Vagina (tissue), 2 donors: ENCODE results near the gene DEAF1. TPM values are rescaled to one million over a fixed set of nuclear protein-coding genes. Genes with fewer than 3 reads are reported as not detected.

Experiments
- DNase-seq, 2 donors: peaks; one replicate each; pipeline ENCODE4 v3.0.0-alpha.2; 2017; ENCODE audit errors: extremely low spot score in 2 of 2
- H3K27ac ChIP-seq: fragments of 200-600 bp; sonication (generic); one replicate; pipeline ENCODE4 v1.5.1; 2019
- H3K27me3 ChIP-seq: fragments of 200-600 bp; sonication (generic); one replicate; pipeline ENCODE4 v1.5.1; 2019
- H3K36me3 ChIP-seq, 2 donors: fragments of 200-600 bp; sonication (generic); one replicate each; pipeline ENCODE4 v1.5.1; 2017 to 2019
- H3K4me1 ChIP-seq: fragments of 200-600 bp; sonication (generic); one replicate; pipeline ENCODE4 v1.5.1; 2019
- H3K4me3 ChIP-seq, 2 donors: fragments of 200-600 bp; sonication (generic); 1 replicate in 1 of 2; 2 replicates in 1 of 2; pipeline ENCODE4 v1.5.1; 2016 to 2019
- H3K9me3 ChIP-seq: fragments of 200-600 bp; sonication (generic); one replicate; pipeline ENCODE4 v1.5.1; 2019
- CTCF ChIP-seq, 3 experiments: fragments of 450-650 bp in 2 of 3; fragments of 200-600 bp in 1 of 3; sonication (generic) in 1 of 3; IDR thresholded peaks; one replicate each; pipeline ENCODE4 v1.5.1; 2017 to 2019; ENCODE audit warnings: antibody characterized with exemption in 3 of 3, mild to moderate bottlenecking in 2 of 3, moderate library complexity in 2 of 3
- POLR2A ChIP-seq, 2 donors: fragments of 450-650 bp; IDR thresholded peaks; one replicate each; pipeline ENCODE4 v1.6.1; 2017; ENCODE audit warnings: antibody characterized with exemption in 2 of 2, mild to moderate bottlenecking in 2 of 2, moderate library complexity in 2 of 2
- POLR2AphosphoS5 ChIP-seq, 2 donors: sonication (generic); formaldehyde crosslinking; IDR thresholded peaks; one replicate each; pipeline ENCODE4 v1.9.0; 2017; ENCODE audit warnings: antibody characterized with exemption in 2 of 2, mild to moderate bottlenecking in 2 of 2, low read depth in 1 of 2; ENCODE audit not compliant: insufficient read depth in 1 of 2
- intact Hi-C: fragments of 100-400 bp; cut with DNase I; formaldehyde crosslinking; loops from one replicate; pipeline ENCODE4 v1.15.1; 2023
- total RNA-seq: library from RNA; depleted of rRNA; stranded (reverse); fragments of >200 nt; gene quantifications from one replicate; pipeline ENCODE4 v1.2.3, GENCODE V29; 2016

Gene DEAF1
- total RNA-seq, 1 donor from 2014 or later: 33.6 TPM

GRCh38 chr11:724049-724777, 29.2 kb upstream of the DEAF1 start:
- H3K9me3 ChIP-seq: no peaks in the 10 kb centered on the region
- no peak overlapping the region for H3K27ac ChIP-seq
- H3K36me3 ChIP-seq: peaks cover 0 to 12% of the 10 kb centered on the region in 2 donors
- intact Hi-C loops: loop anchor here (10.0 kb wide), 1 partner anchor 169 kb away; no protein-coding TSS in a partner anchor
- no peak overlapping the region for H3K4me3 ChIP-seq
- peak in 1 of 2 donors; percentile 84 for DNase-seq
- peaks cover 50% of the 10 kb centered on the region for H3K4me1 ChIP-seq
- no peaks in the 10 kb centered on the region for H3K27me3 ChIP-seq
- TF ChIP-seq CTCF (IDR thresholded peaks at IDR 0.05) (no peak), POLR2AphosphoS5 (IDR thresholded peaks at IDR 0.05; ENCODE audit: insufficient read depth in 1 of 2, low read depth in 1 of 2) (no peak), POLR2A (IDR thresholded peaks at IDR 0.05) (no peak)

GRCh38 chr11:723120-723883, 28.3 kb upstream of the DEAF1 start:
- intact Hi-C loops: loop anchor here (10.0 kb wide), 1 partner anchor 169 kb away; no protein-coding TSS in a partner anchor
- H3K4me1 ChIP-seq: peaks cover 40% of the 10 kb centered on the region
- no peak overlapping the region for H3K27ac ChIP-seq
- H3K4me3 ChIP-seq: no peak overlapping the region
- peak in 1 of 2 donors; percentile 83 for DNase-seq
- TF ChIP-seq POLR2A (IDR thresholded peaks at IDR 0.05) (no peak), CTCF (IDR thresholded peaks at IDR 0.05) (peak in 2 of 3 experiments; percentile 20 to 47)
- peaks cover 0 to 12% of the 10 kb centered on the region in 2 donors for H3K36me3 ChIP-seq
- H3K27me3 ChIP-seq: no peaks in the 10 kb centered on the region
- no peaks in the 10 kb centered on the region for H3K9me3 ChIP-seq

GRCh38 chr11:722346-722811, 27.4 kb upstream of the DEAF1 start:
- H3K27me3 ChIP-seq: no peaks in the 10 kb centered on the region
- peaks cover 0 to 12% of the 10 kb centered on the region in 2 donors for H3K36me3 ChIP-seq
- H3K4me3 ChIP-seq: no peak overlapping the region
- DNase-seq: peak in 1 of 2 donors; percentile 83
- no peak overlapping the region for H3K27ac ChIP-seq
- H3K9me3 ChIP-seq: no peaks in the 10 kb centered on the region
- peaks cover 31% of the 10 kb centered on the region for H3K4me1 ChIP-seq
- TF ChIP-seq CTCF (IDR thresholded peaks at IDR 0.05): no peak
- TF ChIP-seq POLR2AphosphoS5 (IDR thresholded peaks at IDR 0.05; ENCODE audit: insufficient read depth in 1 of 2, low read depth in 1 of 2): no peak
- TF ChIP-seq POLR2A (IDR thresholded peaks at IDR 0.05): no peak
- intact Hi-C loops: loop anchor here (10.0 kb wide), 1 partner anchor 168 kb away; no protein-coding TSS in a partner anchor

- Histone ChIP-seq H3K4me3 (no peak overlapping the region), H3K27ac (no peak overlapping the region), H3K27me3 (no peaks in the 10 kb centered on the region), H3K4me1 (peaks cover 26% of the 10 kb centered on the region), H3K9me3 (no peaks in the 10 kb centered on the region), H3K36me3 (peaks cover 0 to 12% of the 10 kb centered on the region in 2 donors)
- TF ChIP-seq CTCF (IDR thresholded peaks at IDR 0.05): no peak
- TF ChIP-seq POLR2A (IDR thresholded peaks at IDR 0.05): no peak
- TF ChIP-seq POLR2AphosphoS5 (IDR thresholded peaks at IDR 0.05; ENCODE audit: insufficient read depth in 1 of 2, low read depth in 1 of 2): no peak
- peak in 1 of 2 donors; percentile 79 for DNase-seq
- intact Hi-C loops: loop anchor here (10.0 kb wide), 1 partner anchor 167 kb away; no protein-coding TSS in a partner anchor
Measured at GRCh38 chr11:721741-722345, 26.8 kb upstream of the DEAF1 start.
